SU-DHL-6 (cell line): Measurements from ENCODE around the gene PRKN.

Experiments used
- EZH2phosphoT487 ChIP-seq: fragments of 200-600 bp; sonication (generic), shearing (Covaris generic); conservative IDR thresholded peaks from 2 replicates; pipeline ENCODE4 v1.6.1; 2018; ENCODE audit warnings: mild to moderate bottlenecking, antibody characterized with exemption, low read length, moderate library complexity, mixed read lengths
- TF ChIP-seq, protein P1 (sequence below): fragments of 200-600 bp; sonication (generic); IDR thresholded peaks from one replicate; pipeline ENCODE4 v1.5.1; 2017; ENCODE audit warnings: antibody characterized with exemption, mild to moderate bottlenecking, low read length, moderate library complexity; ENCODE audit not compliant: insufficient read depth, poor library complexity, severe bottlenecking

DNA sequence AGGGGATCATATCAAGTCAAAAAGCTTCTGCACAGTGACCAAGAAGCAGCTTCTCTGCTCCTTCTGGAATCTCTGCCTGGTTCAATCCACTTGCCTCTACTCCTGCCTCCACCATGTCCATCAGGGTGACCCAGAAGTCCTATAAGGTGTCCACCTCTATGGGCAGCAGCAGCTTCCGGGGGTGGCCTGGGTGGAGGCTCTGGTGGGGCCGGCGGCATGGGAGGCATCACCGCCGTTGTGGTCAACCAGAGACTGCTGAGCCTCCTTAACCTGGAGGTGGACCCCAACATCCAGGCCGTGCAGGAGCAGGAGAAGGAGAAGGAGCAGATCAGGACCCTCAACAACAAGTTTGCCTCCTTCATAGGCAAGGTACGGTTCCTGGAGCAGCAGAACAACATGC is 159.3 kb downstream of the PRKN start:
- TF ChIP-seq, protein P1, sequence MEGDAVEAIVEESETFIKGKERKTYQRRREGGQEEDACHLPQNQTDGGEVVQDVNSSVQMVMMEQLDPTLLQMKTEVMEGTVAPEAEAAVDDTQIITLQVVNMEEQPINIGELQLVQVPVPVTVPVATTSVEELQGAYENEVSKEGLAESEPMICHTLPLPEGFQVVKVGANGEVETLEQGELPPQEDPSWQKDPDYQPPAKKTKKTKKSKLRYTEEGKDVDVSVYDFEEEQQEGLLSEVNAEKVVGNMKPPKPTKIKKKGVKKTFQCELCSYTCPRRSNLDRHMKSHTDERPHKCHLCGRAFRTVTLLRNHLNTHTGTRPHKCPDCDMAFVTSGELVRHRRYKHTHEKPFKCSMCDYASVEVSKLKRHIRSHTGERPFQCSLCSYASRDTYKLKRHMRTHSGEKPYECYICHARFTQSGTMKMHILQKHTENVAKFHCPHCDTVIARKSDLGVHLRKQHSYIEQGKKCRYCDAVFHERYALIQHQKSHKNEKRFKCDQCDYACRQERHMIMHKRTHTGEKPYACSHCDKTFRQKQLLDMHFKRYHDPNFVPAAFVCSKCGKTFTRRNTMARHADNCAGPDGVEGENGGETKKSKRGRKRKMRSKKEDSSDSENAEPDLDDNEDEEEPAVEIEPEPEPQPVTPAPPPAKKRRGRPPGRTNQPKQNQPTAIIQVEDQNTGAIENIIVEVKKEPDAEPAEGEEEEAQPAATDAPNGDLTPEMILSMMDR, result no peak
- TF ChIP-seq EZH2phosphoT487, result no peak
